A673 (cell line): ENCODE results near the gene RAB3GAP2. TPM values are rescaled to one million over a fixed set of nuclear protein-coding genes. Genes with fewer than 3 reads are reported as not detected.

Source experiments
- BruUV-seq: library from RNA; stranded (reverse); fragments of 400-500 nt; replicated peaks from 2 replicates; lab custom pipeline; 2021; lab: Mats Ljungman, UMichigan
- CTCF ChIA-PET: fragments of 300-600 bp; sonication (Branson Sonifier 250); formaldehyde crosslinking; loops from one replicate; lab custom pipeline; 2022; ENCODE audit warnings: antibody characterized with exemption; lab: Charles Lee
- POLR2A ChIA-PET: fragments of 300-600 bp; sonication (Branson Sonifier 250); formaldehyde crosslinking; loops from one replicate; lab custom pipeline; 2022; ENCODE audit warnings: antibody characterized with exemption; ENCODE audit not compliant: low non-redundant PET; lab: Charles Lee
- DNase-seq: peaks from one replicate; pipeline ENCODE4 v3.0.0-alpha.2; 2015; ENCODE audit warnings: low spot score
- H3K27ac ChIP-seq: fragments of 200-600 bp; sonication (generic); 2 replicates; pipeline ENCODE4 v1.5.1; 2016; ENCODE audit warnings: mixed run types, low read depth, mild to moderate bottlenecking, mixed read lengths, antibody characterized with exemption, low read length; ENCODE audit not compliant: poor library complexity, severe bottlenecking
- H3K27me3 ChIP-seq: fragments of 200-600 bp; sonication (generic); replicated peaks from 2 replicates; pipeline ENCODE4 v1.6.1; 2017; ENCODE audit warnings: mixed run types, low read depth, mild to moderate bottlenecking, mixed read lengths, antibody characterized with exemption, low read length; ENCODE audit not compliant: insufficient read depth, poor library complexity
- H3K36me3 ChIP-seq: fragments of 200-600 bp; sonication (generic); 2 replicates; pipeline ENCODE4 v1.6.1; 2016; ENCODE audit warnings: mixed run types, mild to moderate bottlenecking, mixed read lengths, antibody characterized with exemption, low read length; ENCODE audit not compliant: insufficient read depth, poor library complexity, severe bottlenecking
- H3K4me1 ChIP-seq: fragments of 200-600 bp; sonication (generic); 2 replicates; pipeline ENCODE4 v1.6.1; 2017; ENCODE audit warnings: mixed run types, mild to moderate bottlenecking, mixed read lengths, antibody characterized with exemption, low read length; ENCODE audit not compliant: insufficient read depth, poor library complexity, severe bottlenecking
- H3K4me3 ChIP-seq: fragments of 200-600 bp; sonication (generic); 2 replicates; pipeline ENCODE4 v1.5.1; 2016; ENCODE audit warnings: low read depth, mixed run types, mild to moderate bottlenecking, mixed read lengths, low read length; ENCODE audit not compliant: poor library complexity, severe bottlenecking
- H3K9me3 ChIP-seq: fragments of 200-600 bp; sonication (generic); 2 replicates; pipeline ENCODE4 v1.6.1; 2016; ENCODE audit warnings: mixed run types, low read depth, mild to moderate bottlenecking, mixed read lengths, antibody characterized with exemption, low read length; ENCODE audit not compliant: poor library complexity, severe bottlenecking
- EZH2 ChIP-seq: fragments of 200-600 bp; sonication (generic); IDR thresholded peaks from 2 replicates; pipeline ENCODE4 v1.6.1; 2017; ENCODE audit warnings: borderline replicate concordance, low read depth, mild to moderate bottlenecking, mixed read lengths, antibody characterized with exemption, low read length; ENCODE audit not compliant: poor library complexity, severe bottlenecking
- intact Hi-C: fragments of 100-400 bp; cut with micrococcal nuclease; formaldehyde crosslinking; loops from one replicate; pipeline ENCODE4 v1.10.0; 2022; ENCODE audit not compliant: unreplicated experiment
- total RNA-seq: library from RNA; stranded (reverse); gene quantifications from 2 replicates; pipeline ENCODE4 v1.2.3, GENCODE V29; 2021
- TF ChIP-seq, protein P1 (sequence below): fragments of 300-800, 200-600 bp; sonication (generic); conservative IDR thresholded peaks from 2 replicates; pipeline ENCODE4 v1.5.1; 2017; ENCODE audit warnings: low read depth, mild to moderate bottlenecking, antibody characterized with exemption, low read length, moderate library complexity, mixed read lengths

Gene RAB3GAP2
- total RNA-seq, 1 experiment from 2014 or later, result 43.8 TPM

GRCh38 chr1:220320709-220321108 is 48.5 kb upstream of the RAB3GAP2 start:
- Histone ChIP-seq H3K9me3 (no peaks in the 10 kb centered on the region), H3K4me1 (no peaks in the 10 kb centered on the region), H3K27ac (no peak overlapping the region), H3K36me3 (no peaks in the 10 kb centered on the region), H3K27me3 (no peaks in the 10 kb centered on the region), H3K4me3 (no peak overlapping the region)
- intact Hi-C loops, result no loop called here
- ChIA-PET POLR2A (no interaction called here), CTCF (no interaction called here)
- no TSS peak for BruUV-seq
- TF ChIP-seq, protein P1, sequence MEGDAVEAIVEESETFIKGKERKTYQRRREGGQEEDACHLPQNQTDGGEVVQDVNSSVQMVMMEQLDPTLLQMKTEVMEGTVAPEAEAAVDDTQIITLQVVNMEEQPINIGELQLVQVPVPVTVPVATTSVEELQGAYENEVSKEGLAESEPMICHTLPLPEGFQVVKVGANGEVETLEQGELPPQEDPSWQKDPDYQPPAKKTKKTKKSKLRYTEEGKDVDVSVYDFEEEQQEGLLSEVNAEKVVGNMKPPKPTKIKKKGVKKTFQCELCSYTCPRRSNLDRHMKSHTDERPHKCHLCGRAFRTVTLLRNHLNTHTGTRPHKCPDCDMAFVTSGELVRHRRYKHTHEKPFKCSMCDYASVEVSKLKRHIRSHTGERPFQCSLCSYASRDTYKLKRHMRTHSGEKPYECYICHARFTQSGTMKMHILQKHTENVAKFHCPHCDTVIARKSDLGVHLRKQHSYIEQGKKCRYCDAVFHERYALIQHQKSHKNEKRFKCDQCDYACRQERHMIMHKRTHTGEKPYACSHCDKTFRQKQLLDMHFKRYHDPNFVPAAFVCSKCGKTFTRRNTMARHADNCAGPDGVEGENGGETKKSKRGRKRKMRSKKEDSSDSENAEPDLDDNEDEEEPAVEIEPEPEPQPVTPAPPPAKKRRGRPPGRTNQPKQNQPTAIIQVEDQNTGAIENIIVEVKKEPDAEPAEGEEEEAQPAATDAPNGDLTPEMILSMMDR, result no peak
- TF ChIP-seq EZH2, result no peak
- DNase-seq, result no peak

- BruUV-seq, result no TSS peak
- Histone ChIP-seq H3K36me3 (no peaks in the 10 kb centered on the region), H3K27me3 (no peaks in the 10 kb centered on the region), H3K4me3 (no peak overlapping the region), H3K9me3 (no peaks in the 10 kb centered on the region), H3K4me1 (no peaks in the 10 kb centered on the region), H3K27ac (no peak overlapping the region)
- no peak for TF ChIP-seq EZH2
- TF ChIP-seq, protein P1, result no peak
- no peak for DNase-seq
- ChIA-PET CTCF (no interaction called here), POLR2A (no interaction called here)
- intact Hi-C loops, result no loop called here
These were observed 46.4 kb upstream of the RAB3GAP2 start for GRCh38 chr1:220318673-220319072.

GRCh38 chr1:220317161-220317560 is 44.9 kb upstream of the RAB3GAP2 start:
- Histone ChIP-seq H3K27ac (no peak overlapping the region), H3K4me3 (no peak overlapping the region), H3K27me3 (no peaks in the 10 kb centered on the region), H3K4me1 (no peaks in the 10 kb centered on the region), H3K9me3 (no peaks in the 10 kb centered on the region), H3K36me3 (no peaks in the 10 kb centered on the region)
- intact Hi-C loops, result no loop called here
- no peak for DNase-seq
- TF ChIP-seq, protein P1, result no peak
- TF ChIP-seq EZH2, result no peak
- no TSS peak for BruUV-seq
- CTCF ChIA-PET, result no interaction called here
- POLR2A ChIA-PET, result no interaction called here
